Motor neuron (in vitro differentiated cells): ENCODE data around the gene CPNE7. TPM values are rescaled to one million over a fixed set of nuclear protein-coding genes. Genes with fewer than 3 reads are reported as not detected.
"Not testable (repeated sequence)": the region's sequence is repeated elsewhere in the genome, so short reads cannot be mapped to it uniquely, and the experiment has no call there.

Experiments used
- ATAC-seq, 8 experiments: fragments of 200-7000 bp; cut with Tn5 transposase; replicated peaks in 6 of 8; 2 replicates each; pipeline ENCODE4 v1.8.0; 2021; ENCODE audit warnings: mild to moderate bottlenecking in 8 of 8, moderate library complexity in 8 of 8
- H3K27ac ChIP-seq, 2 donors: fragments of 250-450 bp; sonication (Bioruptor Pico); 2 replicates each; pipeline ENCODE4 v1.9.0; 2021; ENCODE audit warnings: antibody characterized with exemption in 2 of 2, mild to moderate bottlenecking in 2 of 2, moderate library complexity in 1 of 2
- H3K4me1 ChIP-seq, 2 donors: fragments of 250-450 bp; sonication (Bioruptor Pico); replicated peaks in 1 of 2; 2 replicates each; pipeline ENCODE4 v1.6.1; 2021; ENCODE audit warnings: antibody characterized with exemption in 2 of 2, mild to moderate bottlenecking in 2 of 2, moderate library complexity in 1 of 2
- H3K4me3 ChIP-seq, 5 donors: fragments of 250-450 bp; sonication (Bioruptor Pico); 2 replicates each; pipeline ENCODE4 v1.9.0; 2021; ENCODE audit warnings: antibody characterized with exemption in 5 of 5, mild to moderate bottlenecking in 5 of 5, moderate library complexity in 4 of 5
- WGBS, 10 experiments: fragments of 450-650 bp; shearing (Covaris generic); methylation state at CpG; one replicate each; pipeline ENCODE4 v1.0.0; 2022; 5-methylcytosine and 5-hydroxymethylcytosine counted together
- in situ Hi-C, 9 experiments: fragments of 400-800 bp; cut with MboI; loops; one replicate each; pipeline ENCODE4 v1.15.0; 2021; ENCODE audit warnings: low sequenced_read_pairs in 9 of 9, low pct_unique_long_range_greater_than_20kb in 2 of 9; ENCODE audit not compliant: unreplicated experiment in 9 of 9
- total RNA-seq, 8 experiments: library from RNA; unstranded; fragments of 300-600 nt; gene quantifications; 2 replicates each; pipeline versions ENCODE4 v1.2.3 to v1.2.4, GENCODE V29; 2022

Gene CPNE7
- total RNA-seq, 8 experiments from 2014 or later, result 2.2 to 17.1 (median 7.3) TPM; not detected in 1

DNA sequence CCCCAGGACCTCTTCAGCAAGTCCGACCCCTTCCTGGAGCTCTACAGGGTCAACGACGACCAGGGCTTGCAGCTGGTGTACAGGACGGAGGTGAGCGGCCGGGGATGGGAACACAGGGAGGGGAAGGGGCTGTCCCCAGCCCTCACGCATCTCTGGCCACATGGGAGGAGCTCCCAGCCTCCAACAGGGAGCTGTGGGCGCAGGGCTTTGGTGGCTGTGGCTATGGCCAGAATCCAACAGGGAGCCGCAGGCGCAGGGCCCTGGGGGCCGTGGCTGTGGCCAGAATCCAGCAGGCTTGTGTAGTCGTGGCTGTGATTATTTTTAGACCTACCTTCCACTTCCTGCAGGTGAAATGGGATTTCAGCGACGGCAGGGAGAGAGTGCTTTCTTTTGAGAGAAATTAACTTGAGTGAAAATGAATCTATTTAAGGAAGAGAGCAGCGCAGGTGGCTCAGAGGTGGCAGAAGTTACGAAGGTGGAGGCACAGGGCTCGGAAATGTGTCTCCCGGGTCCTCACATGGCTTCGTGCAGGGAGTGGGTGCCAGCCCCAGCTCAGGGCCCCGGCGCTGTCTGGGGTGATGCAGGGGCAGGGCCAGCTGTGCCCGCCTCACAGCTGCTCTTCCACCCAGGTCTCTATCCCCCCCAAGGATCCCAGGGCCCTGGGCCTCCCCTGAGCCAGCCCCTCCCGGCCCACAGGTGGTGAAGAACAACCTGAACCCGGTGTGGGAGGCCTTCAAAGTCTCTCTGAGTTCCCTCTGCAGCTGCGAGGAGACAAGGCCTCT lies 9.4 kb downstream of the CPNE7 start:
- peak in 2 of 8 experiments; percentile 12 to 36 for ATAC-seq
- 72 to 100% (median 79%) methylated on average over 1 to 9 of the region's 25 CpGs; no CpG with 5 or more reads in 6 of the 10 experiments for WGBS, 10 experiments
- in situ Hi-C loops, result no loop called here

DNA sequence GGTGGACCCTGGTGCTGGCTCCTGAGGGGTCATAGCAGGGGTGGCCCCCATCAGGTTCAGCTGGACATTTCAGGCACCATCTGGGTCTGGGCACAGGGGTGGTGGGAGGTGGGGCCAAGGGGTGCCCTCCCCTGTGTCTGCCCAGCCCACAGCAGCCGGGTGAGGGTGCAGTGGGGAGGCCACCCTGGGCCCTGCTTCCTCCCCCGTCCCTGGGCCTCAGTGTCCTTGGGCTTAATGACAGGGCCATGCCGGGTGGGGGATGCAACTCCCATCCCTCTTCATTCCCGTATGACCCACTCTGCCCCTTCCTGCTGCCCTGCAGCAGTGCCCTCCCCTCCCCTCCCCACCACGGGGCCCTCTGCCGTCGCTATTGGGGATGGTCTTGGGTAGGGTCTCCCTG lies 10.7 kb downstream of the CPNE7 start:
- no peak overlapping the region for H3K4me3 ChIP-seq
- H3K4me1 ChIP-seq, result no peaks in the 10 kb centered on the region
- 100% methylated on average over 1 of the region's 7 CpGs; no CpG with 5 or more reads in 9 of the 10 experiments for WGBS, 10 experiments
- peak in 3 of 8 experiments; percentile 9 to 22 (median 18) for ATAC-seq
- no peak overlapping the region for H3K27ac ChIP-seq
- in situ Hi-C loops, result no loop called here

More for the DNA sequence above, 9.4 kb downstream of the CPNE7 start:
- Histone ChIP-seq H3K4me3 (no peak overlapping the region), H3K4me1 (no peaks in the 10 kb centered on the region), H3K27ac (no peak overlapping the region)

DNA sequence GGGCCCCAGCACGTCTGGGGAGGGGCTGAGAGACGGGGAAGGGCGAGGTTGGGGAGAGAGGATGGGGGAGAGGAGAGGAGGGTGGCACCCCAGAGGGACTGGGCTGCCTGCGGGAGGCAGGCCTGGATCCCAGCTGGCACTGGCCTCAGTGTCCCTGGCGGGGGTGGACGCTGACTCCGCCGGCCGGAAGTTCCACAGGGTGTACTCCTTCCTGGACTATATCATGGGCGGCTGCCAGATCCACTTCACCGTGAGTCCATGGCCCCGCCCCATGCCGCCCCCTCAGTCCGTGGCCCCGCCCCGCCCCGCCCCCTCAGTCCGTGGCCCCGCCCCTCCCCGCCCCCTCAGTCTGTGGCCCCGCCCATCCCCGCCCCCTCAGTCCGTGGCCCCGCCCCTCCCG lies 11.3 kb downstream of the CPNE7 start:
- in situ Hi-C loops, result no loop called here
- ATAC-seq, result peak in 4 of 8 experiments; percentile 12 to 47 (median 40)
- H3K4me3 ChIP-seq, result no peak overlapping the region
- no peak overlapping the region for H3K27ac ChIP-seq
- no peaks in the 10 kb centered on the region for H3K4me1 ChIP-seq
- no CpG with 5 or more reads among the region's 25 CpGs for WGBS, 10 experiments

DNA sequence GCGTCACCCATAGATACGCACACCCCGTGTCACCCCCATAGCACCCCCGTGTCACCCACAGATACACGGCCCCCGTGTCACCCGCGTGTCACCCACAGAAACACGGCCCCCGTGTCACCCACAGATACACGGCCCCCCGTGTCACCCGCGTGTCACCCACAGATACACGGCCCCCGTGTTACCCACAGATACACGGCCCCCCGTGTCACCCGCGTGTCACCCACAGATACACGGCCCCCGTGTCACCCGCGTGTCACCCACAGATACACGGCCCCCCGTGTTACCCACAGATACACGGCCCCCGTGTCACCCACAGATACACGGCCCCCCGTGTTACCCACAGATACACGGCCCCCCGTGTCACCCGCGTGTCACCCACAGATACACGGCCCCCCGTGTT lies 12.1 kb downstream of the CPNE7 start:
- H3K4me1 ChIP-seq, ATAC-seq, H3K27ac ChIP-seq, in situ Hi-C loops, H3K4me3 ChIP-seq: not testable (repeated sequence)
- no CpG with 5 or more reads among the region's 36 CpGs for WGBS, 10 experiments

DNA sequence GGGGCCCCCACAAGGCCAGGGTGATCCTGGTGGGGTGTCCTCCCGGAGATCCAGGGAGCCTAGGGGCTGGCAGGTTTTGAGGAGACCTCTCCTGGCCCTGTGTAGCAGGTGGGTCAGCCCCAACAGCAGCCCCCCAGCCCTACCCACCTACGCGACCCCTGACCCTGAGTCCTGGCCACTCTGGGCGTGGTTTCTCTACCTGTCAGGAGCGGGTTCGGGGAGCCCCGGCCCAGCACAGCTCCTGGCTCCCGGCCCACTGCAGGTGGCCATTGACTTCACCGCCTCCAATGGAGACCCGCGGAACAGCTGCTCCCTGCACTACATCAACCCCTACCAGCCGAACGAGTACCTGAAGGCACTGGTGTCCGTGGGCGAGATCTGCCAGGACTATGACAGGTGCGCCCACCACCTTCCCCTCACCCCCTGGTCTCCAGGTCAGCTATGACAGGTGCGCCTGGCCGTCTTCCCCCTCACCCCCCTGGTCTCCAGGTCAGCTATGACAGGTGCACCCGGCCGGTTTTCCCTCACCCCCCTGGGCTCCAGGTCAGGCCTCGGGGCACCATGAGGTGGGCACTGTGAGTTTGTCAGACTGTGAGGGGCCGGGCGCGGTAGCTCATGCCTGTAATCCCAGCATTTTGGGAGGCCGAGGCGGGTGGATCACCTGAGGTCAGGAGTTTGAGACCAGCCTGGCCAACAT lies 13.0 kb downstream of the CPNE7 start:
- Histone ChIP-seq H3K4me3 (no peak overlapping the region), H3K27ac (no peak overlapping the region), H3K4me1 (no peaks in the 10 kb centered on the region)
- WGBS, 10 experiments, result 92% methylated on average over 2 of the region's 26 CpGs; no CpG with 5 or more reads in 9 of the 10 experiments
- in situ Hi-C loops, result no loop called here
- ATAC-seq, result no peak

DNA sequence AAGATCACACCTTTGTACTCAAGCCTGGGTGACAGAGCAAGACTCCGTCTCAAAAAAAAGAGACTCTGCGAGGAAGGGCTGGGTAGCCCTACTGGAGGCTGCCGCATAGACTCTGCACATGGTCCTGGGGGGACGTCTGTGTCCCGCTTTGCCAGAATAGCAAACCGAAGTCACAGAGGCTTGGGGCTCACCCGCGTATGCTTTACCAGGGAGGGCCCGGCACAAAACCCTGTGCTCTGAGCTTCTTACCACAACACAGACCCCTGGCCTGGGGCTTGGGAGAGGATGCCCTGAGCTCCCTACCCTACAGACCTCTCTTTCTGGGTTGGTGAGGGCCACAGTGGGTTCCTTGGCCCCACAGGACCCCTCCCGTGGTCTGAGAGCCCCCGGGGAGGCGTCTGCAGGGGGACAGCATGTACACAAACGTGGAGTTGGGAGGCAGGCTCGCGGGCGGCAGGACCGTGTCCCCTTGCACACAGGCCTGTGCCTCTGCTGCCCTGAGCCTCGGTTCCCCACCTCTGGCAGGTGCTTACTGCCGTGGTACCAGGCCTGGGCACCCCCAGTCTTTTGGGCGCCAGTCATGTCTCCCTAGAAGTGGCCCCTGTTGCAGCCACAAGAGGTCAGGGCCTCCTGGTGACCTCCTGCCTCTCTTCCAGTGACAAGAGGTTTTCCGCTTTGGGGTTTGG lies 13.8 kb downstream of the CPNE7 start:
- in situ Hi-C loops, result no loop called here
- WGBS, 10 experiments, result 20 to 100% (median 80%) methylated on average over 1 to 4 of the region's 21 CpGs; no CpG with 5 or more reads in 5 of the 10 experiments

DNA sequence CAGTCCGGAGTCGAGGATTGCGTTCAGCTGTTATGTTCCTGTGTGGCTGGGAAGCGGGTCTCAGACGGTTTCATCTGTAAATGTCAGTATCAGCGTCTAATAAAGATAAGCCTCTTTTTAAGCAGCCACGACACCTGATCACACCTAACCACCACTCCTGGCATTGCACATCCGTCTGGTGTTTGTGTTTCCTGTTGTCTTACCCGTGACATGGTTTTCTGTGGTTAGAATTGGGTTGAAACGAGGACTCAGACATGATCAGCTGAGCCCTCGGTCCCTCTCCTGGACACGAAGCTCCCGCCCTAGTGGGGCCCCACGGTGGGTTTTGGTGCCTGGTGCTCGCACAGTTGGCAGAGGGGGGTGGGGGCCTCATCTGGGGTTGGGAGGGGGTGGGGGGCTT lies 18.3 kb downstream of the CPNE7 start:
- no peak for ATAC-seq
- in situ Hi-C loops, result no loop called here
- 57 to 100% (median 92%) methylated on average over 2 to 8 of the region's 15 CpGs; no CpG with 5 or more reads in 3 of the 10 experiments for WGBS, 10 experiments
- peaks cover 13 to 14% of the 10 kb centered on the region in 2 donors for H3K4me1 ChIP-seq
- H3K27ac ChIP-seq, result no peak overlapping the region
- no peak overlapping the region for H3K4me3 ChIP-seq

More for the DNA sequence above, 13.8 kb downstream of the CPNE7 start:
- Histone ChIP-seq H3K4me1 (no peaks in the 10 kb centered on the region), H3K27ac (no peak overlapping the region), H3K4me3 (no peak overlapping the region)
- no peak for ATAC-seq

DNA sequence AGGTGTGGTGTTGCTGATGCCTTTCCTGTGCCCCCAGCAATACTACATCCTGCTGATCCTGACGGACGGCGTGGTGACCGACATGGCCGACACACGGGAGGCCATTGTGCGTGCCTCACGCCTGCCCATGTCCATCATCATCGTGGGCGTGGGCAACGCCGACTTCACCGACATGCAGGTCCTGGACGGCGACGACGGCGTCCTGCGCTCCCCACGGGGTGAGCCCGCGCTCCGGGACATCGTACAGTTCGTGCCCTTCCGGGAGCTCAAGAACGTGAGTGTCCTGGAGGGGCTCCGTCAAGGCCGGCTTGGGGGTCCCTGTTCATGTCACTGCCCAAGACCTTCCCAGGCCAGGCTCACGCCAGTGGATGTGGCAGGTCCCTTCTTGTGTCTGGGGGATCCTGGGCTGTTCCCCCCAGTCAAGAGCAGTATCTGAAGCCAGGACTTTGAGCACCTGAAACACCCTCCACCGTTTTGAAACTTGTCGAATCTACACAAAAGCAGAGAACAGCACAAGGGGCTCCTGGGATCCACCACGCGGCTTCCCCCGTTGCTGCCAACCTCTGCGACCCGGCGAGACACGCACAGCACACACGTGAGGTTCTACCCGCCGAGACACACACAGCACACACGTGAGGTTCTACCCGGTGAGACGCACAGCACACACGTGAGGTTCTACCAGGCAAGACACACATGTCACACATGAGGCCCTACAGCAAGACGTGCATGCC lies 19.9 kb downstream of the CPNE7 start:
- Histone ChIP-seq H3K4me3 (no peak overlapping the region), H3K27ac (no peak overlapping the region), H3K4me1 (peaks cover 27 to 28% of the 10 kb centered on the region in 2 donors)
- 83 to 100% (median 90%) methylated on average over 6 to 25 of the region's 47 CpGs; no CpG with 5 or more reads in 5 of the 10 experiments for WGBS, 10 experiments
- ATAC-seq, result no peak
- in situ Hi-C loops, result no loop called here

DNA sequence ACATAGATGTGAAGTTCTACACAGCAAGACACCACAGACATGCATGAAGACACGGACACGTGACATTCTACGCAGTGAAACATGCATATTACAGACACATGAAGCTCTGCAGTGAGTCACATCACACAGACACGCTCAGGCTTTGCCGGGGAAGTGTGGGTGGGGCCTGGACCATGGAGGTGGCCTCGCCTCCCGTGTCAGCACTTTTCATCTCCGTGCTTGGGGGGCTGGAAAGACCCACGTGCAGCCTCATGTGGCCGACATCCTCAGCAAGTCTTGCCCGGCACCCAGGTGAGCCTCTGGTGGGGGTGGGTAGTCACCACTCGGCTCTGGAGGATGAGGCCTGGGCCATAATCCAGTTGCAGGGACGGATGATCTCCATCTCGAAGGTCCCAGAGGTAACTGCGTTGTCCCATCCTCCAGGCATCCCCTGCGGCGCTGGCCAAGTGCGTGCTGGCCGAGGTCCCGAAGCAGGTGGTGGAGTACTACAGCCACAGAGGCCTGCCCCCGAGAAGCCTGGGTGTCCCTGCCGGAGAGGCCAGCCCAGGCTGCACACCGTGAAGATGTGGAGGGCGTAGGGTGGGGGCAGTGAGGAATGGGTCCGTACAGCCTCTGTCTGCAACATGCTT lies 20.6 kb downstream of the CPNE7 start:
- no peak overlapping the region for H3K4me3 ChIP-seq
- peak in 1 of 8 experiments; percentile 9 for ATAC-seq
- 68 to 100% (median 85%) methylated on average over 2 to 11 of the region's 25 CpGs; no CpG with 5 or more reads in 4 of the 10 experiments for WGBS, 10 experiments
- H3K4me1 ChIP-seq, result peaks cover 29 to 32% of the 10 kb centered on the region in 2 donors
- in situ Hi-C loops, result no loop called here
- H3K27ac ChIP-seq, result no peak overlapping the region

DNA sequence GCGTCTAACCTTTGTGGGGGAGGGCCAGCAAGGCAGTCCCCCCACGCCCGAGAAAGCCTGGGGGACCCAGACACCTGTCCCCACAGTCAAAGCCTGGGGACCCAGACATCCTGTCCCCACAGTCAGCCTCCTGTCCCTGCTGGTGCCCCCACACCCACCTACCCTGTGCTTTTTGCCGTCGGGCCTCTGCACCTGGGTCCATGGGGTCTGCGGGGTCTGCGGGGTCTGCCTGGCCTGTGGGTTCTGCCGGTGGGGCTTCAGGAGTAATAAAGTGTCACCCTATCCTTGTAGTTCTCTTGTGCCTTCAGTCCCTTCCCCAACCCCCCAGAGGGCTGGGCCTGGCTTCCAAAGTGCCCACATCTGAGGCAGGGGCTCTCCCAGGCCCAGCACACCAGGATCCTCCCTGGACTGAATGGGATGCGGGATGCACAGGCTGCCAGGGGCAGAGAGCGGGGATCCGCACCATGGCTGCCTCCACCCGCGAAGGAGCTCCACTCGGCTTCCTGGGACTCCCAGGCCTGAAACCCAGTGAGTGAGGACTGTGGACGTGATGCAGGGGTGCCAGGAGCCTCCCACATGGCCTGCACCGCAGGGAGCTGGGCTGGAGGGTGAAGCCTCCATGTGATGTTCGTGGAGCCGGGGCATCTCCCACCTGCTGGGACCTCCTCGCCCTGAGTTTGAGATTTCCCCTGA lies 21.5 kb downstream of the CPNE7 start:
- no peak for ATAC-seq

DNA sequence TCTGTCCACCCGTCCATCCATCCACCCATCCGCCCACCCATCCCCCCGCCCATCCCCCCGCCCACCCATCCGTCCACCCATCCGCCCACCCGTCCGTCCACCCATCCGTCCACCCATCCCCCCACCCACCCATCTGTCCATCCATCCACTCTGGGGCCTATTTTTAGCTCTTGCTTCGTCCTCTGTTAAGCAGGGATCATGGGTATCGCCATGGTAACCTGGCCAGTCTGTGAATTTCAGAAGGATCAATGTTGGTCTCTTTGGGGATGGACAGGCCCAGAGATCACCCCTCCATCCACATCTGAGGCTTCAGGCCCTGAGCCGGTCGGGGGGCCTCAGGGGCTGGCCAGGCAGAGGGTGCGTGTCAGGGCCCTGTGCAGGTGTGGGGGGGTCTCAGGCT lies 22.6 kb downstream of the CPNE7 start:
- Histone ChIP-seq H3K4me1 (peaks cover 48 to 49% of the 10 kb centered on the region in 2 donors), H3K27ac (peak overlapping the region in 1 of 2 donors; percentile 89), H3K4me3 (no peak overlapping the region)
- peak in 6 of 8 experiments; percentile 2 to 22 (median 8) for ATAC-seq
- WGBS, 10 experiments, result no CpG with 5 or more reads among the region's 14 CpGs
- in situ Hi-C loops, result no loop called here

More for the DNA sequence above, 21.5 kb downstream of the CPNE7 start:
- in situ Hi-C loops, result no loop called here
- Histone ChIP-seq H3K27ac (peak overlapping the region in 1 of 2 donors; percentile 22), H3K4me3 (no peak overlapping the region), H3K4me1 (peaks cover 37 to 38% of the 10 kb centered on the region in 2 donors)
- WGBS, 10 experiments, result 73 to 100% methylated on average over 1 to 3 of the region's 19 CpGs; no CpG with 5 or more reads in 8 of the 10 experiments
